Activated CD8-positive, alpha-beta memory T cell treated with anti-CD3 and anti-CD28 coated beads for 24 hours (primary cell): ENCODE results near the gene C1QL4.
"Not testable (repeated sequence)": the region's sequence is repeated elsewhere in the genome, so short reads cannot be mapped to it uniquely, and the experiment has no call there.

Experiments
- DNase-seq: peaks from one replicate; pipeline ENCODE4 v3.0.0-alpha.2; 2020

C1QL4 gene

GRCh38 chr12:49332891-49333371 is 4.1 kb downstream of the C1QL4 start:
- no peak for DNase-seq

GRCh38 chr12:49332441-49332861 is 4.5 kb downstream of the C1QL4 start:
- DNase-seq, result no peak

GRCh38 chr12:49331380-49332222 is 5.4 kb downstream of the C1QL4 start:
- DNase-seq, result no peak

- DNase-seq, result no peak
Measured at GRCh38 chr12:49330631-49331379, 6.2 kb downstream of the C1QL4 start.

GRCh38 chr12:49330032-49330619 is 6.9 kb downstream of the C1QL4 start:
- no peak for DNase-seq

- DNase-seq, result no peak
Measured at GRCh38 chr12:49328816-49329215, 8.2 kb downstream of the C1QL4 start.

- DNase-seq, result no peak
Measured at GRCh38 chr12:49327887-49328286, 9.1 kb downstream of the C1QL4 start.

GRCh38 chr12:49327368-49327767 is 9.6 kb downstream of the C1QL4 start:
- no peak for DNase-seq

GRCh38 chr12:49325606-49326005 is 11.4 kb downstream of the C1QL4 start:
- DNase-seq, result no peak

- DNase-seq, result no peak
Measured at GRCh38 chr12:49323524-49324097, 13.4 kb downstream of the C1QL4 start.

GRCh38 chr12:49322708-49323523 is 14.1 kb downstream of the C1QL4 start, which contains the start of gene TROAP:
Gene TROAP, plus strand, starts transcription at chr12:49323255. Its CDS starts 354 bp downstream, at chr12:49323609.
- peak; percentile 96 for DNase-seq

GRCh38 chr12:49322367-49322707 is 14.7 kb downstream of the C1QL4 start:
- peak; percentile 63 for DNase-seq

- DNase-seq, result not testable (repeated sequence)
Measured at GRCh38 chr12:49320411-49321103, 16.4 kb downstream of the C1QL4 start.

- DNase-seq, result not testable (repeated sequence)
Measured at GRCh38 chr12:49317118-49317517, 19.9 kb downstream of the C1QL4 start.

GRCh38 chr12:49314811-49315210 is 22.2 kb downstream of the C1QL4 start:
- no peak for DNase-seq

- not testable (repeated sequence) for DNase-seq
Measured at GRCh38 chr12:49310451-49311000, 26.5 kb downstream of the C1QL4 start.

- DNase-seq, result no peak
Measured at GRCh38 chr12:49309386-49309785, 27.6 kb downstream of the C1QL4 start.

GRCh38 chr12:49305762-49306510 is 31.1 kb downstream of the C1QL4 start:
- DNase-seq, result no peak

- no peak for DNase-seq
Measured at GRCh38 chr12:49304161-49304560, 32.8 kb downstream of the C1QL4 start.

- no peak for DNase-seq
Measured at GRCh38 chr12:49301760-49302159, 35.2 kb downstream of the C1QL4 start.

GRCh38 chr12:49298160-49298559 is 38.8 kb downstream of the C1QL4 start:
- no peak for DNase-seq
